Stimulated activated CD4-positive, alpha-beta T cell treated with anti-CD3 and anti-CD28 coated beads, Interleukin-1b, Interleukin-23, amount 100 ng/mL, for 4 hours (primary cell): Measurements from ENCODE around the gene ADAMTSL5.

ENCODE experiments used
- DNase-seq, 2 donors: peaks; one replicate each; pipeline ENCODE4 v3.0.0-alpha.2; 2020; ENCODE audit warnings: low read depth in 2 of 2

The ADAMTSL5 gene

DNA sequence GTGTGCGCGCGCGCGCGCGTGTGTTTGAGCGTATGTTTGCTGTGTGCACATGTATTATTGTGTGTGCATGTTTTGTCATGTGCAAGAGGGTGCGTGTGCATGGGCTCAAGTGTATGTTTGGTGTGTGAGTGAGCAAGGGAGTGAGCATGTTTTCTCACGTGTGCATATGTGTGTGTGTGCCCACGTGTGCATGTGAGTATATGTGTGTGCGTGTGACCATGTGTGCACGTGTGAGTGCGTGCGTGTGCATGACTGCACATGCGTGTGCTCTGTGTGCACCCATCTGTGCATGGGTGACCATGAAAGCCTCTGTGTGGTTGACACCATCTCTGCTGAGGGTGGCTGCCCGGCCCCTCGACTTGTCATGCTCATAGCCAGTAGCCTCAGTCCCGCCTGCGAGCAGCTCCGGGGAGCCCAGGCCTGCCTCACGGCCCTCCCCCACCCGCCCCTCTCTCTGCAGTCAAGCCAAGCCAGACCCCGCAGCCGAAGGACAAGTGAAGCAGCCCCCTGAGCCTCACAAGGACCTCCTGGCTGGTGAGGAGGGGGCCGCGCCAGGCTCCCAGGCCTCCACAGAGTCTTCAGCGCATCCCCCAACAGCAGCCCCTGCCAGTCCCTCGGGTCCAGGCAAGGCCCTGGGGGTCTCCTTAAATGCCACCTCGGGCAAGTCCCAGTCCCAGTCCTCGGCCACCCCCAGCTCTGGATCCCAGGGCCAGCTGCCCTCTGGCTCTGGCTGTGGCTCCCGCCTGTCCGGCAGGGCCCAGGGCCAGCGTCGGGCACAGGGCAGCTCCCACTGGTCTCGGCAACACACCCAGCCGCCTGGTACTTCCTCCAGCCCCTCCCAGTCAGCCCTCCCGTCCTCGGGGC lies 15.9 kb downstream of the ADAMTSL5 start:
- DNase-seq, result no peak

GRCh38 chr19:1495799-1496713 lies 16.8 kb downstream of the ADAMTSL5 start:
- DNase-seq, result no peak

DNA sequence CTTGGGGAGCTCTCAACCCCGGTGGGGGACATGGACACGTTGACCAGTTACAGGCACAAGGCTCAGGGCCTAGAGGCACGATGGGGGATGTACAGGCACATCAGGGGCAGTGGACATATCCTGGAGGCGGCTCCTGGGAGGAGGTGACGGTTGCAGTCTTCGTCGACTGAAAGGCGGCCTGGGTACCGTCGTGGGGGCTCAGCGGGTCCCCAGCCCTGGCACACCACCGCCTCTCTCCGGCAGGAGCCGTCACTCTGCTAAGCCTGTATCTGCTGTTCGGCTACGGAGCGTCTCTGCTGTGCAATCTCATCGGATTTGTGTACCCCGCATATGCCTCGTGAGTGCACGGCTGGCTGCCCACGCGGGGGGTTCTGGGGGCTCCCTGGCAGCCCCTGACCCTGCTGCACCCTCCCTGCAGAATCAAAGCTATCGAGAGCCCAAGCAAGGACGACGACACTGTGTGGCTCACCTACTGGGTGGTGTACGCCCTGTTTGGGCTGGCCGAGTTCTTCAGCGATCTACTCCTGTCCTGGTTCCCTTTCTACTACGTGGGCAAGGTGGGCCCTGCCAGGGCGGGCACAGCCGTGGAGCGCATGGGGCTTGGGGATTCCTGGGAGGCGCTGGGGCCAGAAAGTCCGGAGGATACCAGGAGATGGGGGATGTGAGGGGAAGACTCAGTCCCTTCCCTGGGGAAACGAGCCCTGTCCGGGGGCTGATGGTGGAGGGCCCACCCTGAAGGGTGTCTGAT lies 17.6 kb downstream of the ADAMTSL5 start:
- no peak for DNase-seq

DNA sequence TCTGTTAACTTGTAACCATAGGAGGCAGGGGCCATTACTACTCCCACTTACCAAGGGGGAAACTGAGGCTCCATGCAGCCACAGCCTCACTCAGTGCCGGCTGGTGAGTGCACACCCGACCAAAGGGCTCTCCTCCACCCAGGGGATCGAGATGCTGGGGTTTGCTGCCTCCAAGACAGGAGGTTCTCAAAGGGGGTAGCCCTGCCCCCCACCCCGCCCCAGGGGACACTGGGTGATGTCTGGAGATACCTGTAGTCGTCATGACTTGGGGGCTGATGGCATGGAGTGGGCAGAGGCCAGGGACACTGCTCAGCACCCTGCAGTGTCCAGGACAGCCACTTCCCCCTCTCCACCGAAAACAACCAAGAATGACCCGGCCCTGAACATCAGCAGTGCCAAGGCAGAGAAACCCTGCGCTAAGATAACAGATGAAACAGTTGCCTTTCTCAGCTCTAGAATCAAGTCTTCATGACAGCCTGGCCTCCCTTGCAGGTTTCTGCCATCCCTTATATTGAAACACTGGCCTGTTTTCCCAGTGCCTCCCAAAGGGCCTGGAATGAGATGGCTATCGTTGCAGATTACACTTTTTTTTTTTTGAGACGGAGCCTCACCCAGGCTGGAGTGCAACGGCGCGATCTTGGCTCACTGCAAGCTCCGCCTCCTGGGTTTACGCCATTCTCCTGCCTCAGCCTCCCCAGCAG lies 18.6 kb downstream of the ADAMTSL5 start:
- no peak for DNase-seq

- DNase-seq, result no peak
Observed at GRCh38 chr19:1492474-1493006, 20.3 kb downstream of the ADAMTSL5 start.

DNA sequence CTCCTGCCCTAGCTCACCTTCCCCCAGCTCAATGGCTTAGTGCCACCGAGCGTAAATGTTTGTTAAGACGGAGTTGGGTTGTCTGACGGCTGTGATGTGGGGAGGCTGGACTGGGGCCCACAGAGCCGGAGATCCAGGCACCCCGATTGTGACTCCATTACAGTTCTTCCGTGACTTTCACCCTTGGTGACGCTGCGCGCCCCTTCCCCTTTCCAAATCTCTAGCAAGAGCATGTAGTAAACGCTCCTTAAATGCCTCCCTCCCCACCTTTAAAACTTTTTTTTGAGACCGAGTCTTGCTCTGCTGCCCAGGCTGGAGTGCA lies 21.0 kb downstream of the ADAMTSL5 start:
- DNase-seq, result no peak

DNA sequence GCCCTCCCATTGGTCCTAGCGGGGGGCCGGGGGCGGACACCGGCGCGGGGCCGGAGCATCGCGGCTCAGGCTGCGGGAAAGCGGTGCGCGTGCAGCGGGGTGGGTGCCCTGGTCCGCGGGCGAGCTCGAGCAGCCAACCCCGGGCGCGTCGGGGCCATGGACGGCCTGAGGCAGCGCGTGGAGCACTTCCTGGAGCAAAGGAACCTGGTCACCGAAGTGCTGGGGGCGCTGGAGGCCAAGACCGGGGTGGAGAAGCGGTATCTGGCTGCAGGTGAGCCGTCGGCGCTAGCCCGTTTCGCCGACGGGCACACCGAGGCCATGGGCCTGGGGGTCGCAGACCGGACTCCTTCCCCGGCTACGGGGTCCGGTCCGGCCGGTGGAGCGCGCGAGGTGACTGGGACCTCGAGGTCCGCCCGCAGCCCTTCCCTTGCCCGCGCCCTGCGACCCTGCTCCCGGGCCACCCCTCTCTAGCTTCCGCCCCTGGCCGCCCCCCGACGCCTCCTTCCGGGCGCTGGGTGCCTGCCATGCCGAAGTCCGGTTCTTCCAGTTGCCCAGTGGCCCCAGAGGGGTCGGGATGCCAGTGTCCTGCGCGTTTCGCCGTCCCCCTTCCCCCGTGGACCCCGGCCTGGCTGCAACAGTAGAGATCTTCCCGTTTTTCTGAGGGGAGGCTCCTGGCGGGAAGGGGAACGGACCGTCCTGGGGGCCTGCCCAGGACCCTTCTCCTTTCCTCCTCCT lies 21.5 kb downstream of the ADAMTSL5 start, which contains the start of gene REEP6:
Gene REEP6, plus strand, starts transcription at position 68 of the 735 bp plus-strand sequence. Its CDS starts 89 bp downstream, at position 157.
- no peak for DNase-seq

GRCh38 chr19:1490311-1491113 lies 22.3 kb downstream of the ADAMTSL5 start, which contains the start of gene PCSK4:
Gene PCSK4 (minus strand): TSS chr19:1490350. CDS start chr19:1490346, 4 bp downstream.
- peak; percentile 97 to 98 for DNase-seq

- no peak for DNase-seq
Observed at GRCh38 chr19:1489463-1490310, 23.1 kb downstream of the ADAMTSL5 start.

DNA sequence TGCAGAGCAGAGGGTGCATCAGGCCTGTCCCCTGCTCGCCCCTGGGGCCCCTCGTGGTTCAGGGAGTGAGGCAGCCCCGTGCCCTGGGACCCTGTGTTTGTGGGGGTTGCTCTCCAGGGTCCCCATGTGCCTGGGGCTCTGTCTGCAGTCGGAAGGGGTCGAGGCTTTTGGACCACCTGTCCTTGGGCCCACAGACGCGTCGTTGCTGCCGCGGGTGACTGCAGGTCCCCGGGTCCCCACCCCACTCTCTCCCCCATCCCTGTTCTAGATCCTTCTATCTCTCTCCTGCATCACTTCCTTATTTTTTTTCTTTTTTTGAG lies 24.6 kb downstream of the ADAMTSL5 start:
- DNase-seq, result no peak

GRCh38 chr19:1487576-1488281 lies 25.1 kb downstream of the ADAMTSL5 start:
- DNase-seq, result no peak

GRCh38 chr19:1486720-1487575 lies 25.9 kb downstream of the ADAMTSL5 start:
- DNase-seq, result no peak

- DNase-seq, result no peak
Observed at GRCh38 chr19:1483979-1484428, 28.8 kb downstream of the ADAMTSL5 start.

GRCh38 chr19:1483131-1483978 lies 29.5 kb downstream of the ADAMTSL5 start:
- no peak for DNase-seq

DNA sequence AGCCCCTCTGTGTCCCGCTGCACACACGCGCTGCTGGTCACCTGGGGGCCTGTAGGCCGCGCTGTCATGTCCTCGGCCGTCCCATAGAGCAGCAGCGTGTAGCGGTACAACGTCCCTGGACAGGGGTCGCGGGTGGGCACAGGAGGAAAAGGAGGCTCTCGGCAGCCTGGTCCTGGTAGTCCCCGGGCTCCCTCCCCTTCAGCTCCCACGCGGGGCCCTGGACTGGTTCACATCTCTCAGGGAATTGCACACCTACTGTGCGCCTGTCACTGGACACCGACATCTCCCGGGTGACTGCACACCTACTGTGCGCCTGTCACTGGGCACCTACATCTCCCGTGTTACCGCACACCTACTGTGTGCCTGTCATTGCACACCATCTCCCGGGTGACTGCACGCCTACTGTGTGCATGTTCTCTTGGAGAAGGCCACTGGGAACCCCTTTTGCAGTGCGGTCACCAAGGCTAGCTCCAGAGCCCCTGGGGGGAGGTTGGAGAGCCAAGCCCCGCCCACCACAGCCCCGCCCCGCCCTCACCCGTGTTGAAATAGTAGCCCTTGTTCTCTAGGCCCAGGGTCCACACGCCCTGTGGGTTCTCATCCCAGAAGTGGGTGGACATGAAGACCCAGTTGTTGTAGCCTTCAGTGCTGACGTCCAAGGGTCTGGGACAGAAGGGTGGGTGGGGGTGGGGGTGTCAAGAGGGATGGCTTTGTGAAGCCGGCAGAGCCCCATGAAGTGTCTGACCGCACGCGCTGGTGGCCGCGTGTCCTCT lies 30.3 kb downstream of the ADAMTSL5 start:
- DNase-seq, result no peak
